ENCODE measurements around the gene SLC44A2.
"Not testable (repeated sequence)": the region's sequence is repeated elsewhere in the genome, so short reads cannot be mapped to it uniquely, and the experiment has no call there.

SLC44A2 gene

GRCh38 chr19:10653732-10654609 is 28.6 kb downstream of the SLC44A2 start, which contains the start of gene ILF3:
TSS of gene ILF3 (plus strand) at chr19:10654346. CDS start at chr19:10670606, 16,260 bp downstream.
- DNase-seq: peak; percentile 100

GRCh38 chr19:10654610-10655456 is 29.5 kb downstream of the SLC44A2 start:
- DNase-seq: peak; percentile 70

- DNase-seq: peak; percentile 23
Measured at GRCh38 chr19:10655457-10656312, 30.3 kb downstream of the SLC44A2 start.

GRCh38 chr19:10660346-10660745 is 35.0 kb downstream of the SLC44A2 start:
- no peak for DNase-seq

- no peak for DNase-seq
Measured at GRCh38 chr19:10661946-10662345, 36.6 kb downstream of the SLC44A2 start.

GRCh38 chr19:10662384-10663251 is 37.3 kb downstream of the SLC44A2 start:
- no peak for DNase-seq

GRCh38 chr19:10663252-10663563 is 37.9 kb downstream of the SLC44A2 start:
- not testable (repeated sequence) for DNase-seq

GRCh38 chr19:10667867-10668266 is 42.5 kb downstream of the SLC44A2 start:
- DNase-seq: no peak

- no peak for DNase-seq
Measured at GRCh38 chr19:10669246-10669645, 43.9 kb downstream of the SLC44A2 start.

- DNase-seq: no peak
Measured at GRCh38 chr19:10670182-10670581, 44.8 kb downstream of the SLC44A2 start.

- DNase-seq: no peak
Measured at GRCh38 chr19:10670876-10671804, 45.8 kb downstream of the SLC44A2 start.

- DNase-seq: not testable (repeated sequence)
Measured at GRCh38 chr19:10671922-10672321, 46.6 kb downstream of the SLC44A2 start.

- DNase-seq: not testable (repeated sequence)
Measured at GRCh38 chr19:10675214-10675613, 49.9 kb downstream of the SLC44A2 start.

- DNase-seq: no peak
Measured at GRCh38 chr19:10677751-10678150, 52.4 kb downstream of the SLC44A2 start.

GRCh38 chr19:10678813-10679212 is 53.5 kb downstream of the SLC44A2 start:
- DNase-seq: no peak

- DNase-seq: no peak
Measured at GRCh38 chr19:10679743-10680142, 54.4 kb downstream of the SLC44A2 start.

- no peak for DNase-seq
Measured at GRCh38 chr19:10680545-10681135, 55.3 kb downstream of the SLC44A2 start.

GRCh38 chr19:10681658-10682057 is 56.3 kb downstream of the SLC44A2 start:
- DNase-seq: no peak

- no peak for DNase-seq
Measured at GRCh38 chr19:10682397-10683063, 57.2 kb downstream of the SLC44A2 start.

- no peak for DNase-seq
Measured at GRCh38 chr19:10683064-10683426, 57.7 kb downstream of the SLC44A2 start.
